Measurements from ENCODE around the gene USP5.

The USP5 gene

GRCh38 chr12:6840761-6841515 is 11.0 kb upstream of the USP5 start, which contains the start of gene GNB3:
GNB3 (plus strand) TSS chr12:6840925; CDS start chr12:6841288, 363 bp downstream.
- no peak for DNase-seq (ENCODE audit: low read depth, low spot score)

- no peak for DNase-seq (ENCODE audit: low read depth, low spot score)
Observed at GRCh38 chr12:6842075-6842474, 9.9 kb upstream of the USP5 start.

GRCh38 chr12:6843118-6843902 is 8.6 kb upstream of the USP5 start:
- DNase-seq (ENCODE audit: low read depth, low spot score), result peak; percentile 74

DNA sequence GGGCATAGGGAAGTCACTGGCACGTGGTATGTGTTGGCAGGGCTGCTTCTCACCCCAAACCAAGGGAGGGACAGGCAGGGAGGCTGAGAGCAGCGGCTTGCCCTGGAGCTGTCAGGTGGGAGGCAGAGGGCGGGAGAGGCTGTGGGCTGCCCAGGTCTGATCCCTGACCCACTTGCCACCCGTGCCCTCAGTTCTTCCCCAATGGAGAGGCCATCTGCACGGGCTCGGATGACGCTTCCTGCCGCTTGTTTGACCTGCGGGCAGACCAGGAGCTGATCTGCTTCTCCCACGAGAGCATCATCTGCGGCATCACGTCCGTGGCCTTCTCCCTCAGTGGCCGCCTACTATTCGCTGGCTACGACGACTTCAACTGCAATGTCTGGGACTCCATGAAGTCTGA is 6.6 kb upstream of the USP5 start:
- no peak for DNase-seq (ENCODE audit: low read depth, low spot score)

DNA sequence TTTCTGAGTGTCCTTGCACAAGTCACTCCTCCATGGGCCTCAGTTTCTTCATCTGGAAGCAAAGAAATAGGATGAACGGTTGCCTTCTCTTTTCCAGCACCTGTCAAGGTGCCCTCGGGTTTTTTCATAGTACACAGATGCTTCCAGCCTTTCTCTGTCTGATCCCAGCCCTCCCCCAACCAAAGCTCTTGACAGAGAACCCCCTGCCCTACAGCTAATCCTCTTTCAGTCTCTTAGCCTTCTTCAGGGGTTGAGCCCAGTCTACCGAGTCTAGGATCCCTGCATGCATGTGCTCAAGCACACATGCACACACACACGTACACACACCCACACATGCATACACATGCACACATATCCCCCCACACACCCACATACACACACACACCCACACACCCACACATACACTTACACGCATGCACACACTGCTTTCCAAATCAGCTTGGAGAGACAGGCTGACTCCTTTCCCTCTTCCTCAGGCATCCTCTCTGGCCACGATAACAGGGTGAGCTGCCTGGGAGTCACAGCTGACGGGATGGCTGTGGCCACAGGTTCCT is 5.6 kb upstream of the USP5 start:
- no peak for DNase-seq (ENCODE audit: low read depth, low spot score)

DNA sequence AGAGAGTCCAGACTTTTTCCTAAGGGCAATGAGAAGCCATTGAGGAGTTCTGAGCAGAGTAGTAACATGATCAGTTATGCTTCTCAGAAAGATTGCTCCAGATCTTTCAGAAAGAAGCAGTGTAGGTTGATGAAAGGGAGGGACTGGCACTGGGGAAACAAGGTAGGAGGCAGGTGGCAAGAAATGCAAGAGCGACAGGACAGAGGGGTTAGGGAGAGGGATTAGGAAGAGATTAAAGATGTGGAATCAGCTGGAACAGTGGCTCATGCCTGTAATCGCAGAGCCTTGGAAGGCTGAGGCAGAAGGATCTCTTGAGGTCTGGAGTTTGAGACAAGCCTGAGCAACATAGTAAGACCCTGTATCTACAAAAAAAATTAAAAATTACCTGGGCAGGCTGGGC is 4.3 kb upstream of the USP5 start:
- DNase-seq (ENCODE audit: low read depth, low spot score), result no peak

DNA sequence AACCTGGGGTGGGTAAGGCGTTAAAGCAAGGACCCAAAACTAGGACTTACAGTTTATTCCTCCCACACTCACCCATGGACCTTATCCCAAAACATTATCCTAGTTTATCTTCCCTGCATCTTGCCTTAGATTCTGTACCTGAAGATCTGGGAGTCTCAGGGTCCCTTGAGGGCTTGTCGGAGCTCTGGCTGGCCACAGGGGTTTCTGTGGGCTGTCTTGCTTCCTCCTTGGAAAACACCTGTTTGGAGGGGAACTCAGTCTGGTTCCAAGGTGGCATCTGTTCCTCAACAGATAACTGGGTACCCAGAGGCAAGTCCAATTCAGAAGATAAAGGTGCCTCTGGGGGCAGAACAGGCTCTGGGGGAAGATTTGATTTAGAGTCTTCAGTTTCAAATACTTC is 2.5 kb upstream of the USP5 start:
- DNase-seq (ENCODE audit: low read depth, low spot score), result no peak

DNA sequence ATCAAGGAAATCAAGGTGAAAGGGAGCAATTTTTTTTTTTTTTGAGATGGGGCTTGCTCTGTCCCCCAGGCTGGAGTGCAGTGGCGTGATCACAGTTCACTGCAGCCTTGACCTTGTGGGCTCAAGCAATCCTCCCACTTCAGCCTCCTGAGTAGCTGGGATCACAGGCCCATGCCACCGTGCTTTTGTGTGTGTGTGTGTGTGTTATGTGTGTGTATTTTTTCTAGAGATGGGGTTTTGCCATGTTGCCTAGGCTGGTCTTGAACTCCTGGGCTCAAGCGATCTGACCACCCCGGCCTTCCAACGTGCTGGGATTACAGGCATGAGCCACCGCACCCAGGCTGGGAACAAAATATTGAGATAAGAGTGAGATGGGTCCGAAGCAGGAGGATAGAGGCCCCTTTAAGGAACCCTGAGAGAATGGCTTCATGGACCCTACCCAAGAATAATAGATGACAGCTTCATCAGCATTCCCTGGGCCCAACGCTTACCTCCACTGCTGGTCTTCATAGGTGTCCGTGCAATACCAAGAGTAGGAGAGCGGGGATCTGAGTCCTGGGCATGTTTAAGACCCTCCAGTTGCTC is 1.9 kb upstream of the USP5 start:
- no peak for DNase-seq (ENCODE audit: low read depth, low spot score)

DNA sequence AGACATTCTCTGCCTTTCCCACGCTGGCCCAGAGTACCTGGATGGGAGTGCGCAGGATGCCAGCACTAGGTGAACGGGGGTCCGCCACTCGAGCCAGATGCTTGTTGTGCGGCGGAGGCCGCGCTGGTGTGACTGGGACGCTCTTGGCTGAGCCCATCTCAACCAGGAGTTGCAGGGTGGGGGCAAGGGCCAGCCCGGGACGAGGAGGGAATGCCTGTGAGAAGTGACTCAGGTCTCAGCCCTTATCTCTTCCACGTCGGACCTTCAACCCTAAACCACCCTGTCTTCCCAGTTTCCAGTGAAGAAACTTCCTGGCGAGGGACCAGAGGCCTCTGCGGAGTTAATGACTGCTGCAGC is 1.2 kb upstream of the USP5 start:
- no peak for DNase-seq (ENCODE audit: low read depth, low spot score)

GRCh38 chr12:6851153-6851920 is 613 bp upstream of the USP5 start, which contains the start of gene CDCA3:
CDCA3 (minus strand) TSS chr12:6851286; CDS start chr12:6850952, 334 bp downstream.
- DNase-seq (ENCODE audit: low read depth, low spot score), result peak; percentile 99

DNA sequence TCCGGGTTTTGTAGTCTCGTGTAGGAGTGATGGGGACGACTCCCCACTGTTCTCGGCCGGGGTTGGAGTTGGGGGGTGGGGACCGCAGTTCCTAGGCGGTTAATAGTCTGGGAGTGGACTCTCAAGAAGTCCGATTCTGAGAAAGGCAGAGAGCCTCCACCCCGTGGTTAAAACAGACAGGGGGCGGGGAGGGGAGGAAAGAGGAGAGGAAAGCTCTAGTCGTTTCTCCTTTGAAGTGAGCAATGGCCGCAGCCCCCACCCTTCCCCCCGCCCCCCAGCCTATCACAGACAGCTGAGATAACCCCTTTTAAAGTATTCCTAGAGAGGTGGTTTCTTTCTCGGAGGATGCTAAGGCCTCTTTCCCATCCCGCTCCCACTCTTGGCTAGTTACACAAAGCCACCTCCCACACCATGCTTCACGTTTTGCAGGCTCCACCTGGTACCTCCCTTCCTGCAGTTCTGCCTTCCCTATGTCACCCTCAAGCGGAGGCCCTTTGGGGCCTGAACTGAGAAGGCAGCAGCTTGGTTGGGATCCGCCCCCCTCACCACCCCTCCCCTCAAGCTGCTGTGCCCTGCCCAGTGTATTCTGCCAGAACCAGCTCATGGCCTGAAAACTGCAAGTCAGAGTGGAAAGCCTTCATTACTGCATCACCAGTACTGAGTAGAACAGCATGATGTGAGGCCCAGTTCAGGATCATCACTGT is 853 bp downstream of the USP5 start:
- DNase-seq (ENCODE audit: low read depth, low spot score), result peak; percentile 55

DNA sequence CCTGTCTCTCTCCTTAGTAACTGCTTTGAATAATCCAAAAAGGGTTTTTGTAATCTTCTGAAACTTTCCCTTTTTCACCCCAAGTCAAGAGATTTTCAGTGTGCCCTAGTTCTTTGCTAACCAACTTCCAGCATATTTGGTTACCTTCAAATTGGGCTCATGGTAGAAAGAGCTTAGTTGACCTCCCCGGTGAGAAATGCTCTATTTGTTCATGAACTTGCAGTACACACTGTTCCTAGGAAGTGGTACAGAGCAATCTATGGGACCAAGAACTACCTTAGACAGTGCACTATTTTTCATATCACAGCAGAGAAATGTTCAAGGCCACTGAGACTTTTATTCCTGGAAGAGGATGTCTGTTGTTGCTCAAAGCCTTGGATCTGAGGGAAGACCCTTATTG is 1.7 kb downstream of the USP5 start:
- no peak for DNase-seq (ENCODE audit: low read depth, low spot score)

DNA sequence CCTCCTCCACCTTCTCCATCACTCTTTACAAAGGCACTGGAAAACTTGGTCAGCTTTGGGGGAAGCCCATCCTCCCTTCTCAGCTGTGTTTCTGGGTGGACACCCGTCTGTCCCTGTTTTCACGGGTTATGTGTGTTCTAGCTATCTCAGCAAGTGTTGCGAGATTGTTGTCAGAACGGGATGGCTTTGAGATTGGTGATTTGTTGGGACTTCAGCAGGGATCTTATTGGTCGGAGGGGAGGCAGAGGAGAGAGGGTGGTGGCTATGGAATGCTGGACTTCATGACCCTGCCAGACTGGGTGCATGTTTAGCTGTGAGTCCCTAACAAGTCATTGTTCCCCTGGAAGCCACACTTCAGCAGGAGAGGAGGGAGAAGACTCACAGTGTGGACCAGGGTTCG is 2.1 kb downstream of the USP5 start:
- DNase-seq (ENCODE audit: low read depth, low spot score), result no peak

GRCh38 chr12:6855322-6855721 is 3.4 kb downstream of the USP5 start:
- DNase-seq (ENCODE audit: low read depth, low spot score), result no peak

- DNase-seq (ENCODE audit: low read depth, low spot score), result no peak
Observed at GRCh38 chr12:6858799-6859198, 6.8 kb downstream of the USP5 start.

DNA sequence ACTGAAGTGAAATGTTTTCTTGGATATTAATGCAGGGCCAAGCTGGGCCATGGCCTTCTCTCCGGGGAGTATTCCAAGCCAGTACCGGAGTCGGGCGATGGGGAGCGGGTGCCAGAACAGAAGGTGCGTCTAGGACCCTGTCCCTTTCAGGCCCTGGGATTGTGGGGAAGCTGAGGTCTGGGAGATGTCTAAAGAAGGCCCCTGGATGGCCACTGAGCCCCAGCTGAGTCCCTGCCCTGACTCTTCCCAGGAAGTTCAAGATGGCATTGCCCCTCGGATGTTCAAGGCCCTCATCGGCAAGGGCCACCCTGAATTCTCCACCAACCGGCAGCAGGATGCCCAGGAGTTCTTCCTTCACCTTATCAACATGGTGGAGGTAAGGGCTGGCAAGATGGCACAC is 8.2 kb downstream of the USP5 start:
- no peak for DNase-seq (ENCODE audit: low read depth, low spot score)

DNA sequence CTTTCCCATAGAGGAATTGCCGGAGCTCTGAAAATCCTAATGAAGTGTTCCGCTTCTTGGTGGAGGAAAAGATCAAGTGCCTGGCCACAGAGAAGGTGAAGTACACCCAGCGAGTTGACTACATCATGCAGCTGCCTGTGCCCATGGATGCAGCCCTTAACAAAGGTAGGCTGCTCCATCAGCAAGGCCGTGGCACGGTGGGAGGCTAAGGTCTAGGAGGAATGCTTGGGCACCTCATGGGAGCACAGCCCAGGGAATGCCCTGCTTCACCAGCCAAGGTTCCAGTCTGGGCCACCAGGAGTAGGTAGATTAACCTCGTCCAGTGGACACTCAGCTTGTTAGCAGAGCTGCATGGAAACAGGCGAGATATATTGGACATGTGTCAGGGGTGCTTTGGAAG is 9.0 kb downstream of the USP5 start:
- no peak for DNase-seq (ENCODE audit: low read depth, low spot score)

DNA sequence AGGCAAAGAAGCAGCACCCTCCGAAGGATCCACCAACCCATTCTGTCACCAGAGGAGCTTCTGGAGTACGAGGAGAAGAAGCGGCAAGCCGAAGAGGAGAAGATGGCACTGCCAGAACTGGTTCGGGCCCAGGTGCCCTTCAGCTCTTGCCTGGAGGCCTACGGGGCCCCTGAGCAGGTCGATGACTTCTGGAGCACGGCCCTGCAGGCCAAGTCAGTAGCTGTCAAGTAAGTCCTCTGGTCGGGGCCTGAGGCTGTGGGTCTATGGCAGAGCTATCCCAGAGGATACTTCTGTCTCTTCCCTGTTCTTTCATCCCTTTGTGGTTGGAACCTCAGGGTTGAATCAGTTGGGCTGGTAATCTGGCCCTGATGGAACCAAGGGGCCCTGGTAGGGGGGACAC is 9.4 kb downstream of the USP5 start:
- DNase-seq (ENCODE audit: low read depth, low spot score), result no peak

GRCh38 chr12:6863033-6863432 is 11.1 kb downstream of the USP5 start:
- DNase-seq (ENCODE audit: low read depth, low spot score), result no peak

- no peak for DNase-seq (ENCODE audit: low read depth, low spot score)
Observed at GRCh38 chr12:6863586-6864321, 11.8 kb downstream of the USP5 start.

All from ELF-1 (cell line).